Natural killer cell (primary cell): ENCODE measurements around the gene CCDC33. TPM values are rescaled to one million over a fixed set of nuclear protein-coding genes. Genes with fewer than 3 reads are reported as not detected.

Experiments used
- ATAC-seq, 3 donors: fragments of 150-1000 bp in 2 of 3; fragments of 200-7000 bp in 1 of 3; cut with Tn5 transposase; 1 replicate in 1 of 3; 2 replicates in 2 of 3; pipeline ENCODE4 v1.10.0; 2021; ENCODE audit warnings: mild to moderate bottlenecking in 2 of 3, moderate library complexity in 2 of 3
- DNase-seq, 2 donors: peaks; one replicate each; pipeline versions ENCODE4 v3.0.0 to v3.0.0-alpha.2; 2013 to 2021; ENCODE audit warnings: mixed read lengths in 1 of 2
- H3K27ac ChIP-seq: one replicate; pipeline ENCODE4 v1.5.1; 2013; ENCODE audit warnings: mild to moderate bottlenecking, low read length
- H3K27me3 ChIP-seq: one replicate; pipeline ENCODE4 v1.6.1; 2013; ENCODE audit warnings: low read length; ENCODE audit not compliant: control insufficient read depth, insufficient read depth
- H3K36me3 ChIP-seq: one replicate; pipeline ENCODE4 v1.6.1; 2013; ENCODE audit warnings: low read length; ENCODE audit not compliant: control insufficient read depth, insufficient read depth
- H3K4me1 ChIP-seq: one replicate; pipeline ENCODE4 v1.6.1; 2013; ENCODE audit warnings: low read length; ENCODE audit not compliant: control insufficient read depth, insufficient read depth
- H3K4me3 ChIP-seq: one replicate; pipeline ENCODE4 v1.5.1; 2013; ENCODE audit warnings: low read length
- H3K9me3 ChIP-seq: one replicate; pipeline ENCODE4 v1.6.1; 2013; ENCODE audit warnings: low read length; ENCODE audit not compliant: control insufficient read depth, insufficient read depth
- H3K27ac Mint-ChIP-seq, 2 donors: one replicate each; pipeline ENCODE4 v1.8.0; 2022; ENCODE audit warnings: mild to moderate bottlenecking in 2 of 2, mixed read lengths in 2 of 2, moderate library complexity in 1 of 2
- H3K27me3 Mint-ChIP-seq, 2 donors: one replicate each; pipeline ENCODE4 v1.8.0; 2022; ENCODE audit warnings: low read depth in 2 of 2, mixed read lengths in 2 of 2
- H3K36me3 Mint-ChIP-seq: one replicate; pipeline ENCODE4 v1.8.0; 2022; ENCODE audit warnings: mixed read lengths
- H3K4me1 Mint-ChIP-seq, 2 donors: one replicate each; pipeline ENCODE4 v1.8.0; 2022; ENCODE audit warnings: mixed read lengths in 2 of 2
- H3K4me3 Mint-ChIP-seq: one replicate; pipeline ENCODE4 v1.8.0; 2022; ENCODE audit warnings: mild to moderate bottlenecking, moderate library complexity, mixed read lengths
- H3K9me3 Mint-ChIP-seq, 2 donors: one replicate each; pipeline ENCODE4 v1.8.0; 2022; ENCODE audit warnings: mixed read lengths in 2 of 2
- WGBS: methylation state at CpG from one replicate; pipeline ENCODE4 v1.1.7; 2013; ENCODE audit warnings: missing lambda C conversion rate; ENCODE audit not compliant: insufficient coverage; 5-methylcytosine and 5-hydroxymethylcytosine counted together
- intact Hi-C: fragments of 100-400 bp; cut with micrococcal nuclease; formaldehyde crosslinking; loops from one replicate; pipeline ENCODE4 v1.14.2; 2022
- total RNA-seq, 4 donors: library from RNA; stranded (reverse); fragments of 120-200 nt in 1 of 4; gene quantifications; one replicate each; pipeline versions ENCODE4 v1.2.3 to v1.2.4, GENCODE V29; 2013 to 2022
- TF ChIP-seq, protein P1 (sequence below): fragments of 200-600 bp; IDR thresholded peaks from one replicate; pipeline ENCODE4 v1.8.0; 2022; ENCODE audit warnings: antibody characterized with exemption

Gene CCDC33
- total RNA-seq, 3 donors from 2014 or later (not counting 1 experiment from before 2014, with no cell fraction given), result not detected

DNA sequence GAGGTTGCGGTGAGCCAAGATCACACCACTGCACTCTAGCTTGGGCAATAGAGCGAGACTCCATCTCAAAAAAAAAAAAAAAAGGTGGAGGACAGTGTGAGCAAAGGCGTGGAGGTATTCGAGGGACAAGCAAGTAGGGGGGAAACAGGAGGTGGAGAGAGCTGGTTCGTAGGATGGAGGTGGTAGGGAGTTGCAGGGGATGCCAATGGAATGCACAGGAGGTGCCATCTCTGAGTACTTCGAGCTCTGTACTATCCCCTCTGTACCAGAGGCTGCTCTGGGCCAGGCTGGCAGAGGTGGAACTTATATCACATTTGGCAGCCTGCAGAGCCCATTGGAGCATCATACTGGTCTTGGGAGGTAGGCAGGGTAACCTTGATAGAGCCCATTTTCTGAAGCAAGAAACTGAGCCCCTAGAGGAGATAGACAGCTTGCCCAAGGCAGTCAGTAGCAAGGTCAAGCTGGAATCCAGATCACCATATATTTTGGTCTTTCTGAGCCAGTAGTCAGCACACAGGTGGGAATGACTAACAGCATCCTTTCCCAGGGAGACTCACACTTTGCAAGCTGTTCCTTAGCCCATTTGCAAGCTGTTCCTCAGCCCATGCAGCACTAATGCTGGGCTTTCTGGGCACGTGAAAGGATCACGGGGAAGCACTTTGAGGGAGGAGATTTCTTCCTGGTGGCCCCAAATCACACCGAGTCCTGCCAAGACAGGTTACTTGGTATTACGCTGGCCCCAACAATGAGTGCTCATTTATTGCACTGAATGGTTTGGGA, 9.2 kb upstream of the CCDC33 start:
- DNase-seq (no peak), ATAC-seq (no peak)
- no peak overlapping the region for H3K4me3 ChIP-seq
- no peaks in the 10 kb centered on the region for H3K9me3 ChIP-seq
- no peak overlapping the region for H3K27ac ChIP-seq
- TF ChIP-seq, protein P1, sequence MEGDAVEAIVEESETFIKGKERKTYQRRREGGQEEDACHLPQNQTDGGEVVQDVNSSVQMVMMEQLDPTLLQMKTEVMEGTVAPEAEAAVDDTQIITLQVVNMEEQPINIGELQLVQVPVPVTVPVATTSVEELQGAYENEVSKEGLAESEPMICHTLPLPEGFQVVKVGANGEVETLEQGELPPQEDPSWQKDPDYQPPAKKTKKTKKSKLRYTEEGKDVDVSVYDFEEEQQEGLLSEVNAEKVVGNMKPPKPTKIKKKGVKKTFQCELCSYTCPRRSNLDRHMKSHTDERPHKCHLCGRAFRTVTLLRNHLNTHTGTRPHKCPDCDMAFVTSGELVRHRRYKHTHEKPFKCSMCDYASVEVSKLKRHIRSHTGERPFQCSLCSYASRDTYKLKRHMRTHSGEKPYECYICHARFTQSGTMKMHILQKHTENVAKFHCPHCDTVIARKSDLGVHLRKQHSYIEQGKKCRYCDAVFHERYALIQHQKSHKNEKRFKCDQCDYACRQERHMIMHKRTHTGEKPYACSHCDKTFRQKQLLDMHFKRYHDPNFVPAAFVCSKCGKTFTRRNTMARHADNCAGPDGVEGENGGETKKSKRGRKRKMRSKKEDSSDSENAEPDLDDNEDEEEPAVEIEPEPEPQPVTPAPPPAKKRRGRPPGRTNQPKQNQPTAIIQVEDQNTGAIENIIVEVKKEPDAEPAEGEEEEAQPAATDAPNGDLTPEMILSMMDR, result no peak
- intact Hi-C loops, result no loop called here
- H3K36me3 Mint-ChIP-seq, result no peaks in the 10 kb centered on the region
- WGBS, result 82% methylated on average over 10 of the region's 10 CpGs
- H3K9me3 Mint-ChIP-seq, result no peaks in the 10 kb centered on the region
- H3K27ac Mint-ChIP-seq, result no peak overlapping the region
- H3K4me3 Mint-ChIP-seq, result no peak overlapping the region
- peaks cover 4% of the 10 kb centered on the region for H3K27me3 ChIP-seq
- H3K27me3 Mint-ChIP-seq, result peaks cover 14 to 23% of the 10 kb centered on the region in 2 donors
- H3K4me1 Mint-ChIP-seq, result no peaks in the 10 kb centered on the region
- no peaks in the 10 kb centered on the region for H3K4me1 ChIP-seq
- H3K36me3 ChIP-seq, result no peaks in the 10 kb centered on the region

DNA sequence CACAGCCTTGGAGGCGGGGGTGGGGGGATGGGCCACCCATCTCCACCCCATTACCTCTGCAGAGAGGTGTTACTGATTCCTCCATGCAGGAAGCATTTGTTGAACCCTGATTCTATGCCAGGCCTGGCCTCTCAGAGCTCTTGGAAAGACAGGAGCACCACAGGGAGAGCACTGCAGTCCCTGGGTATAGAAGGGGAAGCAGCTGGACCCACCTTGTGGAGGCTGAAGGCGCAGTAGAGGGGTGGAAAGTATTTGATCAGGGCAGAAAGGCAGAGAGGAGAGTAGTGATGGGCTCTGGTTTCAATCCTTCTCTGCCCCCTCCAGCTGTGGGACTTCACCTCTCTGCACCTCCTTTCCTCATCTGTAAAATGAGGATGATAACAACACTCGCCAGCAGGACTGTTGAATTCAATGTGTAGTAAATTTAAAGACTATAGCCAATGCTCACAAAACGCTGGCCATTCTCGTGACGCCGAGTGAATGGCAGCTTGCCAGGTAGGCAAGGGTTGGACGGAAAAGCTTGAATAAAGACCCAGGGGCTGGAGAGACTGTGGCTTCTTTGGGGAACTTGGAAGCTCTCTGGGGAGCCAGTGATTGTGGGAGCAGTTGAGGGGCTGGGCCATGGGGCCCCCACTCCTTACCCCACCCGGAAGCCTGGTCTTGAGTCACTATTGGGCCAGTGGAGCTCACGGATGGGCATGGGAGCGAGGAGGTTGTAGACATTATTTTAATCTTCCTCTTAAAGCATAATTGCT, 8.0 kb upstream of the CCDC33 start:
- Mint-ChIP-seq H3K4me3 (no peak overlapping the region), H3K27ac (no peak overlapping the region), H3K9me3 (no peaks in the 10 kb centered on the region), H3K36me3 (no peaks in the 10 kb centered on the region), H3K4me1 (no peaks in the 10 kb centered on the region), H3K27me3 (peaks cover 14 to 18% of the 10 kb centered on the region in 2 donors)
- H3K9me3 ChIP-seq, result no peaks in the 10 kb centered on the region
- no peak for DNase-seq
- intact Hi-C loops, result no loop called here
- no peak for ATAC-seq
- H3K27me3 ChIP-seq, result no peaks in the 10 kb centered on the region
- WGBS, result 84% methylated on average over 11 of the region's 11 CpGs
- H3K36me3 ChIP-seq, result no peaks in the 10 kb centered on the region
- no peak overlapping the region for H3K4me3 ChIP-seq
- no peak overlapping the region for H3K27ac ChIP-seq
- TF ChIP-seq, protein P1, result no peak
- no peaks in the 10 kb centered on the region for H3K4me1 ChIP-seq

DNA sequence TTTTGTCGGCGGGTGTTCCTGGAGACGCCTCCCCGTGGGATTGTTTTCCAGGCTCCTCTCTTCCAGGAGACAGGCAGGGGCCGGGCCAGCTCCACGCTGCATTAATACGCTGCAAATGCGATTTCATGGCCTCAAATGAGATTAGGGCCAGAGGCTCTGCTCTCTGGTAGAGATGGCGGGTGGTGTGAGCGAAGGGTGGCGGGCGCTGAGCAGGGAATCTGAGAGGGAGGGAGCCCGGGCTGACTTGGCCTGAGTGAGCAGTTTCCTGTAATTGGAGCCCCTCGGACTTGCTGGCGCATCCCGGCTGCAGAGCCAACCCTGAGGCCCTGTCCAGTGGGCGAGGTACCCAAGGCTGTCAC, 7.4 kb upstream of the CCDC33 start:
- no peak overlapping the region for H3K27ac Mint-ChIP-seq
- 81% methylated on average over 17 of the region's 17 CpGs for WGBS
- H3K9me3 Mint-ChIP-seq, result no peaks in the 10 kb centered on the region
- Histone ChIP-seq H3K27ac (no peak overlapping the region), H3K27me3 (no peaks in the 10 kb centered on the region), H3K36me3 (no peaks in the 10 kb centered on the region), H3K9me3 (no peaks in the 10 kb centered on the region), H3K4me1 (no peaks in the 10 kb centered on the region), H3K4me3 (no peak overlapping the region)
- TF ChIP-seq, protein P1, result no peak
- DNase-seq (no peak), ATAC-seq (no peak)
- H3K4me3 Mint-ChIP-seq, result no peak overlapping the region
- H3K27me3 Mint-ChIP-seq, result peaks cover 10 to 14% of the 10 kb centered on the region in 2 donors
- no peaks in the 10 kb centered on the region for H3K36me3 Mint-ChIP-seq
- intact Hi-C loops, result no loop called here
- H3K4me1 Mint-ChIP-seq, result no peaks in the 10 kb centered on the region
